ENCODE data around the gene SURF6. TPM values are rescaled to one million over a fixed set of nuclear protein-coding genes. Genes with fewer than 3 reads are reported as not detected.
"Not testable (repeated sequence)": the region's sequence is repeated elsewhere in the genome, so short reads cannot be mapped to it uniquely, and the experiment has no call there.

SURF6 gene
- total RNA-seq, 2 donors from 2014 or later = 20.8 to 37.9 TPM

- intact Hi-C loops (cut with DNase I) = loop anchor here (10.0 kb wide), 1 partner anchor 143 kb away; no protein-coding TSS in a partner anchor
- Histone ChIP-seq H3K36me3 (replicated peaks in 1 of 2; ENCODE audit: insufficient read depth in 1 of 2, low read depth in 2 of 2) (peaks cover 13 to 17% of the 10 kb centered on the region in 2 donors), H3K4me3 (no peak overlapping the region), H3K9me3 (no peaks in the 10 kb centered on the region), H3K27me3 (no peaks in the 10 kb centered on the region), H3K4me1 (peaks cover 4% of the 10 kb centered on the region), H3K27ac (no peak overlapping the region)
- ATAC-seq (no peak), DNase-seq (no peak)
- WGBS, 2 donors = 89 to 90% methylated on average over 10 of the region's 10 CpGs
- TF ChIP-seq POLR2A (IDR thresholded peaks at IDR 0.05) (no peak), CTCF (IDR thresholded peaks at IDR 0.05) (no peak)
Measured at GRCh38 chr9:133327834-133328484, 8.0 kb downstream of the SURF6 start.

GRCh38 chr9:133327021-133327420 lies 9.0 kb downstream of the SURF6 start:
- H3K9me3 ChIP-seq; H3K27ac ChIP-seq; H3K4me3 ChIP-seq; DNase-seq; H3K27me3 ChIP-seq; H3K4me1 ChIP-seq; H3K36me3 ChIP-seq (replicated peaks in 1 of 2; ENCODE audit: insufficient read depth in 1 of 2, low read depth in 2 of 2); ATAC-seq: not testable (repeated sequence)
- intact Hi-C loops (cut with DNase I) = loop anchor here (10.0 kb wide), 1 partner anchor 142 kb away; no protein-coding TSS in a partner anchor
- 85 to 95% methylated on average over 6 of the region's 6 CpGs for WGBS, 2 donors

- H3K4me3 ChIP-seq = no peak overlapping the region
- WGBS, 2 donors = 82 to 84% methylated on average over 13 of the region's 13 CpGs
- no peaks in the 10 kb centered on the region for H3K27me3 ChIP-seq
- TF ChIP-seq POLR2A (IDR thresholded peaks at IDR 0.05) (no peak), CTCF (IDR thresholded peaks at IDR 0.05) (no peak)
- peaks cover 1% of the 10 kb centered on the region for H3K4me1 ChIP-seq
- no peaks in the 10 kb centered on the region for H3K36me3 ChIP-seq (replicated peaks in 1 of 2; ENCODE audit: insufficient read depth in 1 of 2, low read depth in 2 of 2)
- intact Hi-C loops (cut with DNase I) = loop anchor here (10.0 kb wide), 1 partner anchor 139 kb away; no protein-coding TSS in a partner anchor
- no peak overlapping the region for H3K27ac ChIP-seq
- ATAC-seq (no peak), DNase-seq (no peak)
- no peaks in the 10 kb centered on the region for H3K9me3 ChIP-seq
Measured at GRCh38 chr9:133323991-133324703, 11.8 kb downstream of the SURF6 start.

- no peaks in the 10 kb centered on the region for H3K9me3 ChIP-seq
- 78 to 79% methylated on average over 10 of the region's 10 CpGs for WGBS, 2 donors
- no peak overlapping the region for H3K4me3 ChIP-seq
- DNase-seq (no peak), ATAC-seq (no peak)
- no peak for TF ChIP-seq POLR2A (IDR thresholded peaks at IDR 0.05)
- TF ChIP-seq CTCF (IDR thresholded peaks at IDR 0.05) = no peak
- H3K27ac ChIP-seq = no peak overlapping the region
- H3K4me1 ChIP-seq = no peaks in the 10 kb centered on the region
- no peaks in the 10 kb centered on the region for H3K36me3 ChIP-seq (replicated peaks in 1 of 2; ENCODE audit: insufficient read depth in 1 of 2, low read depth in 2 of 2)
- no peaks in the 10 kb centered on the region for H3K27me3 ChIP-seq
- intact Hi-C loops (cut with DNase I) = loop anchor here (10.0 kb wide), 1 partner anchor 138 kb away; no protein-coding TSS in a partner anchor
Measured at GRCh38 chr9:133323211-133323610, 12.8 kb downstream of the SURF6 start.

- H3K27ac ChIP-seq = no peak overlapping the region
- no peaks in the 10 kb centered on the region for H3K4me1 ChIP-seq
- H3K4me3 ChIP-seq = no peak overlapping the region
- H3K27me3 ChIP-seq = no peaks in the 10 kb centered on the region
- H3K36me3 ChIP-seq (replicated peaks in 1 of 2; ENCODE audit: insufficient read depth in 1 of 2, low read depth in 2 of 2) = no peaks in the 10 kb centered on the region
- ATAC-seq = no peak
- DNase-seq = no peak
- no peaks in the 10 kb centered on the region for H3K9me3 ChIP-seq
- intact Hi-C loops (cut with DNase I) = loop anchor here (10.0 kb wide), 1 partner anchor 138 kb away; no protein-coding TSS in a partner anchor
- TF ChIP-seq POLR2A (IDR thresholded peaks at IDR 0.05) (no peak), CTCF (IDR thresholded peaks at IDR 0.05) (no peak)
- WGBS, 2 donors = 66 to 80% methylated on average over 12 to 14 of the region's 14 CpGs
Measured at GRCh38 chr9:133322701-133323100, 13.3 kb downstream of the SURF6 start.

All from body of pancreas (tissue), 4 donors.